ENCODE measurements around the gene C14orf132.
A peak's percentile ranks its signal among the peaks of the same experiment; 100 is the strongest.

Gene C14orf132

GRCh38 chr14:96084796-96085195 lies 45.6 kb downstream of the C14orf132 start:
- DNase-seq = no peak

GRCh38 chr14:96085369-96085768 lies 46.2 kb downstream of the C14orf132 start:
- no peak for DNase-seq

- DNase-seq = no peak
These were observed 46.9 kb downstream of the C14orf132 start for GRCh38 chr14:96086032-96086431.

GRCh38 chr14:96086574-96087077 lies 47.5 kb downstream of the C14orf132 start:
- no peak for DNase-seq

- DNase-seq = no peak
These were observed 48.9 kb downstream of the C14orf132 start for GRCh38 chr14:96088074-96088473.

GRCh38 chr14:96088481-96088880 lies 49.3 kb downstream of the C14orf132 start:
- DNase-seq = no peak

- no peak for DNase-seq
These were observed 49.7 kb downstream of the C14orf132 start for GRCh38 chr14:96088911-96089310.

- DNase-seq = no peak
These were observed 50.2 kb downstream of the C14orf132 start for GRCh38 chr14:96089401-96089800.

- DNase-seq = no peak
These were observed 51.4 kb downstream of the C14orf132 start for GRCh38 chr14:96090441-96091148.

- DNase-seq = no peak
These were observed 52.1 kb downstream of the C14orf132 start for GRCh38 chr14:96091149-96091693.

GRCh38 chr14:96091941-96092411 lies 52.8 kb downstream of the C14orf132 start:
- DNase-seq = no peak

GRCh38 chr14:96092936-96093335 lies 53.8 kb downstream of the C14orf132 start:
- DNase-seq = no peak

- no peak for DNase-seq
These were observed 55.0 kb downstream of the C14orf132 start for GRCh38 chr14:96094211-96094610.

- no peak for DNase-seq
These were observed 55.5 kb downstream of the C14orf132 start for GRCh38 chr14:96094656-96095055.

- DNase-seq = no peak
These were observed 55.9 kb downstream of the C14orf132 start for GRCh38 chr14:96095058-96095457.

GRCh38 chr14:96095581-96096476 lies 56.7 kb downstream of the C14orf132 start:
- no peak for DNase-seq

GRCh38 chr14:96096639-96097610 lies 57.8 kb downstream of the C14orf132 start:
- DNase-seq = no peak

- no peak for DNase-seq
These were observed 58.6 kb downstream of the C14orf132 start for GRCh38 chr14:96097752-96098151.

- DNase-seq = no peak
These were observed 59.3 kb downstream of the C14orf132 start for GRCh38 chr14:96098309-96098998.

- DNase-seq = no peak
These were observed 59.8 kb downstream of the C14orf132 start for GRCh38 chr14:96098999-96099335.

- DNase-seq = peak; percentile 70
These were observed 61.3 kb downstream of the C14orf132 start for GRCh38 chr14:96100161-96101064.
